ENCODE measurements around the gene LRRC37A3.
"Not testable (repeated sequence)": the region's sequence is repeated elsewhere in the genome, so short reads cannot be mapped to it uniquely, and the experiment has no call there.

Gene LRRC37A3

GRCh38 chr17:64838513-64838912 lies 80.8 kb downstream of the LRRC37A3 start:
- H3K27ac ChIP-seq; DNase-seq (ENCODE audit: low read depth, low spot score): not testable (repeated sequence)

GRCh38 chr17:64837018-64837761 lies 82.1 kb downstream of the LRRC37A3 start:
- DNase-seq (ENCODE audit: low read depth, low spot score): not testable (repeated sequence)
- H3K27ac ChIP-seq: peak overlapping the region; percentile 87

- H3K27ac ChIP-seq: peak overlapping the region; percentile 87
- not testable (repeated sequence) for DNase-seq (ENCODE audit: low read depth, low spot score)
These were observed 82.7 kb downstream of the LRRC37A3 start for GRCh38 chr17:64836623-64837017.

DNA sequence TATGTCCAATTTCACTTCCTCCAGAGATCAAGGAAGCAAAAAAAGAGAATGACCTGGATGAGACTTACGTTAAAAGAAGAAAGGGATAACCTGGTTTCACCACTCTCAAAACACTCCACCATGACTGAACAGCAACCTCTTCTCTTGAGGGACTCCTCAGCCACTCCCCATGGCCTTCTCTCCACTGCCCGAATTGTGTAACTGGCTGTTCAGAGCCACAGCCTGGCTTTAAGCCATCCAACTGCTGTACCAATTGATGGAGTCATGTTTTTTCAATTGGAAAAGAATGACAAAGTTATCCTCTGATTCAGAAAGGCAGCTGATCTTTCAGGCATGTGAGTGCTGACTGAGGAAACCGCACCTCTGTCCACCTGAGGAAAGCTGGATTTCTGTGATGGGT lies 85.2 kb downstream of the LRRC37A3 start:
- peak overlapping the region; percentile 87 for H3K27ac ChIP-seq
- peak; percentile 49 for DNase-seq (ENCODE audit: low read depth, low spot score)

DNA sequence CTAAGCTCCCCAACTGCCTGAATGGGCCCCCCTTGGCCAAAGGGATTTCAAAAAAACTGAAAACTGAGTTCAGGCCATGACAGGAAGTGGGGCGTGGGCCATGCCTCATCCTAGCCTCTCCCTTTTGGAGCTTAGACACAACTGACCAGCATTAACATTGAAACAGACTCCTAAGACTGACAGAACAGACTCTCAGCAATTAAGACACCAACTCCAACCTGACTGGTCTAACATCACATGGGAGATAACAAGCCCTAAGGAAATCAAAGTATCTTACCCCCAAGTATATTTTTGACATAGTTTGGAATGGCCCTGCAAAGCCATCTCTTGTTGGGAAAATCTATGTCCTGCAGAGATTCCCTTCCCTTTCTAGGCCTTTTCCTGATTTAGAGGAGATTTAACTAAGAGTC lies 88.6 kb downstream of the LRRC37A3 start:
- H3K27ac ChIP-seq: peak overlapping the region; percentile 77

GRCh38 chr17:64829824-64830630 lies 89.3 kb downstream of the LRRC37A3 start:
- DNase-seq (ENCODE audit: low read depth, low spot score): not testable (repeated sequence)
- peak overlapping the region; percentile 77 for H3K27ac ChIP-seq

More for the DNA sequence above, 88.6 kb downstream of the LRRC37A3 start:
- not testable (repeated sequence) for DNase-seq (ENCODE audit: low read depth, low spot score)

GRCh38 chr17:64829068-64829467 lies 90.2 kb downstream of the LRRC37A3 start:
- peak overlapping the region; percentile 77 for H3K27ac ChIP-seq
- DNase-seq (ENCODE audit: low read depth, low spot score): not testable (repeated sequence)

GRCh38 chr17:64818904-64819303 lies 100.4 kb downstream of the LRRC37A3 start:
- not testable (repeated sequence) for H3K27ac ChIP-seq; DNase-seq (ENCODE audit: low read depth, low spot score)

GRCh38 chr17:64815833-64816198 lies 103.5 kb downstream of the LRRC37A3 start:
- DNase-seq (ENCODE audit: low read depth, low spot score): not testable (repeated sequence)
- peak overlapping the region; percentile 71 for H3K27ac ChIP-seq

DNA sequence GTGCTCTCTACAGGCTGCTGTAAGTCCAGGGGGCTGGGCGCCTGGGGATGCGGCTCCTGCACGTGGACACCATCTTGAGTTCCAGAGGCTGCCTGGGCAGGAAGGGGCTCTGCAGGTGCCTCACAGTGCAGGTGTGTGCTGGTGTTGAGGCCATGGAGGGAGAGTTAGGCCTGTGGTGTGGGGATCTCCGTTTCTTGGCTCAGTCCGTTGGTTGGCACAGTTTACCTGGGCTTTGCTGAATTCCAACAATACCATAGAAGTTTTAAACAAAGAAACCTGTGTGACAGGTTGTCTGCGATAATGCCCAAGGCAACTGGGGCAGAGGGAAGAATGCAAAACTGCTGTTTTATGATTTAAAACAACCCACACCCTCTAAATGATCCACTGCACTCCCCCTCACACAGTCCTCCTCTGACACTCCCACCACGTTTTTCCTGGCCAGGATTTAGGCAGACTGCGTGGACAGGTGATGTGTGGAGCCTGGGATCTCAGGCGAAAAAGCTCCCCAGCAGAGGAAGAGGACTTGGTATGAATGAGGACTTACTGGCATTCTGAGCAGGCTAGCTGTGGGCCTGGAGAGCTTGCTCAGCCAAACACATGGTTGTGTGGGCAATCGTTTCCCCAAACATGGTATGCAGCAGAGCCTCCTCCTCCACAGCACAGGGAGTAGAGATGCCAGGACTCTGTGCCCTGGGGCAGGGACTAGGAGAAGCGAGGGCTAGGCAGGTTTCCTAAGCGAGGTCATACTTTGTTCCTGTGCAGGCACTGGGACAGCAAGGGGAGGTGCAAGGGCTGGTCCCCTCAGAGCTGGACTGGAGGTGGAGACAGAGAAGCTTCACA lies 104.1 kb downstream of the LRRC37A3 start:
- DNase-seq (ENCODE audit: low read depth, low spot score): peak; percentile 20

GRCh38 chr17:64808178-64808977 lies 110.9 kb downstream of the LRRC37A3 start:
- H3K27ac ChIP-seq: peak overlapping the region; percentile 72
- peak; percentile 44 for DNase-seq (ENCODE audit: low read depth, low spot score)

More for the DNA sequence above, 104.1 kb downstream of the LRRC37A3 start:
- H3K27ac ChIP-seq: peak overlapping the region; percentile 71
